ENCODE data around the gene GRB10. TPM values are rescaled to one million over a fixed set of nuclear protein-coding genes. Genes with fewer than 3 reads are reported as not detected.

GRB10 gene
- total and polyA plus RNA-seq, 2 of the 8 experiments (the other 6 are each of a cell fraction or from before 2014, with no cell fraction given): 35.7 to 97.0 TPM

- Histone ChIP-seq H3K9ac (replicated peaks in 1 of 4; ENCODE audit: extremely low read depth in 1 of 4, low read depth in 3 of 4, low read length in 3 of 4) (no peak overlapping the region), H2AFZ (ENCODE audit: low read length) (no peak overlapping the region), H3K4me2 (ENCODE audit: insufficient read depth in 1 of 2, low read depth in 2 of 2, low read length in 2 of 2) (no peak overlapping the region), H4K5ac (ENCODE audit: insufficient read length, low read depth, low read length) (no peak overlapping the region), H3K23me2 (ENCODE audit: low read depth, low read length) (no peaks in the 10 kb centered on the region), H3K14ac (ENCODE audit: insufficient read length) (no peak overlapping the region), H3K79me2 (ENCODE audit: control insufficient read depth in 1 of 2, insufficient read depth in 2 of 2, low read length in 2 of 2) (peaks cover 21 to 87% of the 10 kb centered on the region in 2 experiments), H2BK5ac (ENCODE audit: low read depth, low read length) (no peak overlapping the region), H4K91ac (replicated peaks; ENCODE audit: insufficient read length, low read length) (no peak overlapping the region), H3K56ac (replicated peaks; ENCODE audit: insufficient read length, low read depth, low read length) (no peak overlapping the region), H2BK120ac (replicated peaks; ENCODE audit: low read depth, low read length) (no peak overlapping the region), H3K9me3 (ENCODE audit: insufficient read depth in 2 of 2, low read depth in 1 of 2, low read length in 1 of 2) (no peaks in the 10 kb centered on the region; a peak in 1 of 4 replicates), H4K20me1 (replicated peaks in 1 of 2; ENCODE audit: control insufficient read depth in 1 of 2, insufficient read depth in 2 of 2, low read length in 2 of 2) (no peaks in the 10 kb centered on the region), H4K8ac (ENCODE audit: extremely low read depth, insufficient read depth, low read length) (no peak overlapping the region), H3K4ac (replicated peaks; ENCODE audit: insufficient read length, low read depth, low read length) (no peak overlapping the region), H2BK20ac (ENCODE audit: low read length) (no peak overlapping the region), H3K4me3 (ENCODE audit: extremely low read depth in 1 of 4, insufficient read depth in 2 of 4, low read depth in 3 of 4, low read length in 4 of 4) (no peak overlapping the region), H3K18ac (ENCODE audit: extremely low read depth, low read length) (no peak overlapping the region), H2AK5ac (ENCODE audit: low read depth, low read length) (no peak overlapping the region), H3K27ac (ENCODE audit: low read depth, low read length) (no peak overlapping the region), H3K79me1 (ENCODE audit: low read depth, low read length) (peaks cover 29% of the 10 kb centered on the region), H3K27me3 (replicated peaks in 1 of 4; ENCODE audit: control insufficient read depth in 3 of 4, extremely low read depth in 1 of 4, insufficient read depth in 3 of 4, low read length in 3 of 4) (no peaks in the 10 kb centered on the region), H2BK15ac (ENCODE audit: low read length) (no peak overlapping the region), H2BK12ac (ENCODE audit: low read depth, low read length) (no peak overlapping the region), H3K23ac (ENCODE audit: insufficient read length) (no peak overlapping the region), H3K4me1 (replicated peaks in 1 of 4; ENCODE audit: control insufficient read depth in 3 of 4, insufficient read depth in 4 of 4, low read length in 3 of 4) (peaks cover 13 to 28% (median 24%) of the 10 kb centered on the region in 4 experiments), H3K36me3 (ENCODE audit: control insufficient read depth in 2 of 4, insufficient read depth in 4 of 4, low read length in 3 of 4) (peaks cover 0 to 4% (median 2%) of the 10 kb centered on the region in 4 experiments; a peak in 2 of 8 replicates)
- no peak for FAIRE-seq
- CTCF ChIA-PET (ENCODE audit: partially characterized antibody): no interaction called here
- POLR2A ChIA-PET (ENCODE audit: partially characterized antibody): no interaction called here
- 85% methylated on average over 5 of the region's 5 CpGs; no CpG with 5 or more reads in 1 of the 2 experiments for WGBS, 2 experiments (ENCODE audit: extremely low coverage in 1 of 2, insufficient coverage in 1 of 2, insufficient read length in 1 of 2, insufficient replicate concordance in 2 of 2, low coverage in 1 of 2, low lambda C conversion rate in 2 of 2, missing lambda C conversion rate in 1 of 2)
- DNase-seq (ENCODE audit: low read depth in 1 of 2, low spot score in 2 of 2): no peak
- no peak for TF ChIP-seq HDAC2 (IDR thresholded peaks at IDR 0.05; ENCODE audit: borderline replicate concordance in 1 of 2, low read depth in 2 of 2, low read length in 2 of 2)
- TF ChIP-seq, protein P1, sequence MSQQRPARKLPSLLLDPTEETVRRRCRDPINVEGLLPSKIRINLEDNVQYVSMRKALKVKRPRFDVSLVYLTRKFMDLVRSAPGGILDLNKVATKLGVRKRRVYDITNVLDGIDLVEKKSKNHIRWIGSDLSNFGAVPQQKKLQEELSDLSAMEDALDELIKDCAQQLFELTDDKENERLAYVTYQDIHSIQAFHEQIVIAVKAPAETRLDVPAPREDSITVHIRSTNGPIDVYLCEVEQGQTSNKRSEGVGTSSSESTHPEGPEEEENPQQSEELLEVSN (IDR thresholded peaks at IDR 0.05): no peak
- no peak for TF ChIP-seq NANOG (IDR thresholded peaks at IDR 0.05; ENCODE audit: insufficient read depth, low read depth, low read length, poor library complexity, severe bottlenecking)
- no peak for TF ChIP-seq RAD21 (IDR thresholded peaks at IDR 0.05 in 1 of 2, conservative IDR thresholded peaks at IDR 0.05 in 1 of 2; ENCODE audit: low read depth in 2 of 2, low read length in 2 of 2)
- no peak for TF ChIP-seq ATF2 (IDR thresholded peaks at IDR 0.05; ENCODE audit: low read length)
- no peak for TF ChIP-seq CREB1 (IDR thresholded peaks at IDR 0.05)
- TF ChIP-seq CHD1 (IDR thresholded peaks at IDR 0.05; ENCODE audit: low read depth, low read length): no peak
- TF ChIP-seq, protein P2, sequence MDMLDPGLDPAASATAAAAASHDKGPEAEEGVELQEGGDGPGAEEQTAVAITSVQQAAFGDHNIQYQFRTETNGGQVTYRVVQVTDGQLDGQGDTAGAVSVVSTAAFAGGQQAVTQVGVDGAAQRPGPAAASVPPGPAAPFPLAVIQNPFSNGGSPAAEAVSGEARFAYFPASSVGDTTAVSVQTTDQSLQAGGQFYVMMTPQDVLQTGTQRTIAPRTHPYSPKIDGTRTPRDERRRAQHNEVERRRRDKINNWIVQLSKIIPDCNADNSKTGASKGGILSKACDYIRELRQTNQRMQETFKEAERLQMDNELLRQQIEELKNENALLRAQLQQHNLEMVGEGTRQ (IDR thresholded peaks at IDR 0.05; ENCODE audit: low read length): no peak
These were observed 16.4 kb downstream of the GRB10 start for GRCh38 chr7:50766106-50766848.

All from H1 (cell line).